Tibial artery (tissue), 4 donors: Measurements from ENCODE around the gene KLHL3.

ENCODE experiments used
- DNase-seq, 2 donors: peaks; one replicate each; pipeline ENCODE4 v3.0.0-alpha.2; 2019
- H3K27ac ChIP-seq, 2 donors: fragments of 200-600 bp; sonication (generic) in 1 of 2; 1 replicate in 1 of 2; 2 replicates in 1 of 2; pipeline ENCODE4 v1.5.1; 2018 to 2019; ENCODE audit warnings: mild to moderate bottlenecking in 1 of 2
- H3K27me3 ChIP-seq, 2 donors: fragments of 200-600 bp; sonication (generic) in 1 of 2; one replicate each; pipeline versions ENCODE4 v1.5.1 to v1.6.0; 2016 to 2019
- H3K36me3 ChIP-seq, 3 donors: fragments of 200-600 bp; sonication (generic) in 2 of 3; one replicate each; pipeline ENCODE4 v1.5.1; 2016 to 2019; ENCODE audit warnings: mild to moderate bottlenecking in 2 of 3
- H3K4me1 ChIP-seq, 4 donors: fragments of 200-600 bp; sonication (generic) in 2 of 4; 1 replicate in 3 of 4; 2 replicates in 1 of 4; pipeline ENCODE4 v1.5.1; 2016 to 2019
- H3K4me3 ChIP-seq, 2 donors: fragments of 200-600 bp; sonication (generic) in 1 of 2; 1 replicate in 1 of 2; 2 replicates in 1 of 2; pipeline ENCODE4 v1.5.1; 2018 to 2019; ENCODE audit warnings: mild to moderate bottlenecking in 2 of 2
- H3K9me3 ChIP-seq, 3 donors: fragments of 200-600 bp; sonication (generic) in 1 of 3; one replicate each; pipeline ENCODE4 v1.5.1; 2016 to 2019
- intact Hi-C: fragments of 100-400 bp; cut with DNase I; formaldehyde crosslinking; loops from one replicate; pipeline ENCODE4 v1.15.0; 2023; ENCODE audit warnings: low total_unique reads
- TF ChIP-seq, protein P1 (sequence below), 2 experiments: fragments of 200-600 bp in 1 of 2; fragments of 450-650 bp in 1 of 2; IDR thresholded peaks; one replicate each; pipeline ENCODE4 v1.5.1; 2017 to 2019; ENCODE audit warnings: antibody characterized with exemption in 2 of 2, mild to moderate bottlenecking in 1 of 2, moderate library complexity in 1 of 2

The KLHL3 gene

DNA sequence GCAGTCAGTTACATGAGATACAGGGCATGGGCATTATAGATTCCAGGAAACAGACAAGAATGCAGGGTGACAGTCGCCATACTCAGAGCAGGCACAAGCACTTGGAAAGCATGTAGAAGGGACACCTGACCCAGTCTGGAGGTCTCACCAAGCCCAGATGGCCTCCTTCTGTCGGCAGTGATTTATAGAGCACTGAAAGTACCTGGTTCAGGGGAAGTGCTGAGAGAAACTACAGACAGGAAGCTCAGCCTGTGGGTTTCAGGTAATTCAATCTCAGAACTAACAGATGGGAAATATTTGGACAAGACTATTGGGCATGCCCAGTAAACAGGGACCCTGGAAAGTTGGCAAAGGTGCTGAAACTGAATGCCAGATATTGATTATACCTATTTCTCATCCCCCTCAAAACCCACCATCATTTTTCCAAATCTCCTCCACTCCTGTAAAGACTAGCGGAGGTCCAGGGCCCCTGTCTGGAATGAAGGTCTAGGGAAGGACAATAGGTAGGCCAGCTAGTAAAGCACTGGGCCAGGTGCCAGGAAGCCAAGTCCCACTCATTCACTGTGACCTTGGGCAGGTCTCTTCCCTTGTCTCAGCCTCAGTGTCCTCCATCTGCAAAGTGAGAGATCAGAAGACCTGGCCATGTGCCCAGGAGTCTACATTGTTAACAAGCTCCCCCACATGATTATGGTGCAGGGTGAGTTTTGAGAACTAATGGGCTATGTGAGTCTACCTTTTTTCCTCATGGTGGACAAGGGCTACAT, 26.9 kb downstream of the KLHL3 start:
- H3K9me3 ChIP-seq = peaks cover 0 to 9% (median 0%) of the 10 kb centered on the region in 3 donors
- peaks cover 0 to 32% (median 5%) of the 10 kb centered on the region in 4 donors for H3K4me1 ChIP-seq
- no peaks in the 10 kb centered on the region for H3K36me3 ChIP-seq
- no peak overlapping the region for H3K4me3 ChIP-seq
- no peak for DNase-seq
- H3K27ac ChIP-seq = no peak overlapping the region
- H3K27me3 ChIP-seq = no peaks in the 10 kb centered on the region
- intact Hi-C loops = no loop called here
- TF ChIP-seq, protein P1, sequence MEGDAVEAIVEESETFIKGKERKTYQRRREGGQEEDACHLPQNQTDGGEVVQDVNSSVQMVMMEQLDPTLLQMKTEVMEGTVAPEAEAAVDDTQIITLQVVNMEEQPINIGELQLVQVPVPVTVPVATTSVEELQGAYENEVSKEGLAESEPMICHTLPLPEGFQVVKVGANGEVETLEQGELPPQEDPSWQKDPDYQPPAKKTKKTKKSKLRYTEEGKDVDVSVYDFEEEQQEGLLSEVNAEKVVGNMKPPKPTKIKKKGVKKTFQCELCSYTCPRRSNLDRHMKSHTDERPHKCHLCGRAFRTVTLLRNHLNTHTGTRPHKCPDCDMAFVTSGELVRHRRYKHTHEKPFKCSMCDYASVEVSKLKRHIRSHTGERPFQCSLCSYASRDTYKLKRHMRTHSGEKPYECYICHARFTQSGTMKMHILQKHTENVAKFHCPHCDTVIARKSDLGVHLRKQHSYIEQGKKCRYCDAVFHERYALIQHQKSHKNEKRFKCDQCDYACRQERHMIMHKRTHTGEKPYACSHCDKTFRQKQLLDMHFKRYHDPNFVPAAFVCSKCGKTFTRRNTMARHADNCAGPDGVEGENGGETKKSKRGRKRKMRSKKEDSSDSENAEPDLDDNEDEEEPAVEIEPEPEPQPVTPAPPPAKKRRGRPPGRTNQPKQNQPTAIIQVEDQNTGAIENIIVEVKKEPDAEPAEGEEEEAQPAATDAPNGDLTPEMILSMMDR (IDR thresholded peaks at IDR 0.05) = no peak

DNA sequence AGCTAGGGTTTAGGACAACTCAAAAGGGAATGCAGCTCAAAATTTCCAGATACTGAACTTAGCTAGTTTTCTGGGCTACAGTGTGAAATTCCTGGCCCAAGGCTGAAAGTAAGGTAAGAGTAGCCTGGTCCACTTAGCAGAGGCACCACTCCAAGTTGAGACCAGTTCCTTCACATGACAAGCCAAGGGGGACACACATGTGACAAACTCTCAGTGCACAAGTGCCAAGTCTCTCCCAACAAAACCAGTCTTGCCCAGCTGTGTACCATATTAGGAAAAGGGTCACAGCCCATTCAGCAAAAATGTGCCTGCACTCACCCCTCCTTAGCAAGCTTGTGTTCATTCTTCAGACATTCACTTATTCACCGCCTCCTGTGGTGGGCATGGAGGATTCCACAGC, 27.8 kb downstream of the KLHL3 start:
- H3K36me3 ChIP-seq = no peaks in the 10 kb centered on the region
- H3K4me1 ChIP-seq = peaks cover 0 to 32% (median 5%) of the 10 kb centered on the region in 4 donors
- TF ChIP-seq, protein P1 (IDR thresholded peaks at IDR 0.05) = no peak
- no peak for DNase-seq
- peaks cover 0 to 2% (median 0%) of the 10 kb centered on the region in 3 donors for H3K9me3 ChIP-seq
- intact Hi-C loops = no loop called here
- H3K27me3 ChIP-seq = no peaks in the 10 kb centered on the region
- no peak overlapping the region for H3K4me3 ChIP-seq
- H3K27ac ChIP-seq = no peak overlapping the region

DNA sequence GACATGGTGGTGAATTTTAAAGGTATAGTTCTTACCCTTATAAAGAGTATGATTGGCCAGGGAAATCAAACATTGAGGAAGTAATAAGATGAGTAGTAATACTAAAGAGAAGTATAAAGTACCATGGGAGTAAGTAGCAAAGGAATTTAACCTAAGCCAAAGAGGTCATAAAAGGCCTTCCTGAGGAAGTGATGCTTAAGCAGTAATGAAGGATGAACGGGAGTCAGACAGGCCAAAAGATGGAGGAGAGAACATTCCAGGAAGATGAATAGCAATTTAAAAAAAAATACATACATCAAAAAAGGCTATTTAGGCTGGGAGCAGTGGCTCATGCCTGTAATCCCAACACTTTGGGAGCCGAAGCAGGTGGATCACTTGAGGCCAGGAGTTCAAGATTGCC, 29.0 kb downstream of the KLHL3 start:
- H3K9me3 ChIP-seq = no peaks in the 10 kb centered on the region
- TF ChIP-seq, protein P1 (IDR thresholded peaks at IDR 0.05) = no peak
- peaks cover 0 to 32% (median 5%) of the 10 kb centered on the region in 4 donors for H3K4me1 ChIP-seq
- DNase-seq = no peak
- H3K27ac ChIP-seq = no peak overlapping the region
- no peak overlapping the region for H3K4me3 ChIP-seq
- H3K36me3 ChIP-seq = no peaks in the 10 kb centered on the region
- intact Hi-C loops = no loop called here
- H3K27me3 ChIP-seq = no peaks in the 10 kb centered on the region

DNA sequence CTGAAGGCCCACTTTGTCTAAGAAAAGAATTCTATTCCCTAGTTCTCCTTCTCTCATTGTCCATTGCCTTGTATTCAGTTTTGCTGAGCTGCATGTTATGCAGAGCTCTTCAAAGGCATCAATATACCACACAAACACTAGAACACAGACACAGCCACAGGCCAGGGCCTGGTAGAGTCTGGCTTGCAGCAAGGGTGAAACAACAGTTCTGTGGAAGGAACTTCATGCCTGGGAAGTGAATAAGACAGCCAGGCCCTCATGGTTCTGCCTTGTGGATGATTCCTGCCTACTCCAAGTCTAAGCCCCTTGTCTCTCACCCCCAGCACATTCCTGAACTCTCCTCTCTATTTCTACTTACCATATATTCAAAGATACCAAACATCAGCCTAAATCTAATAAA, 30.8 kb downstream of the KLHL3 start:
- intact Hi-C loops = no loop called here
- Histone ChIP-seq H3K4me3 (no peak overlapping the region), H3K27ac (no peak overlapping the region), H3K36me3 (no peaks in the 10 kb centered on the region), H3K9me3 (no peaks in the 10 kb centered on the region), H3K4me1 (peaks cover 0 to 22% (median 5%) of the 10 kb centered on the region in 4 donors), H3K27me3 (no peaks in the 10 kb centered on the region)
- no peak for DNase-seq
- TF ChIP-seq, protein P1 (IDR thresholded peaks at IDR 0.05) = no peak

DNA sequence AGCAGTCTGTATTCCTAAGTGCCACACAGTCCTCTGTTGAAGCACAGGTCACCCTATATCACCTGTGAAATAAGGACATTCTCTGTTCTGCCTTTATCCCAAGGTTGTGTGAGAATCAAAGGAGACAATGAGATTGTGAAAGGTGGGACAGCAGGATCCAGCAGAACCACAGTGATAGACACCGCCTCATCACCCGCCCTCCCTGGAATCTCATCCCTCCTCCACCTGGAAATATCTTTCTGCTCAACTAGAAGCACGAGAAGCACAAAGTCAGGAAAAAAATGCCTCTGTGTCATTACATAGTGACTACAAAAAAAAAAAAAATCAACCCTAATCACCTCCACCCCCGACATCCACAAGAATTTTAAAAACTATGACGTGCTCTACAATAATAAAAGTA, 32.3 kb downstream of the KLHL3 start:
- Histone ChIP-seq H3K9me3 (no peaks in the 10 kb centered on the region), H3K27ac (no peak overlapping the region), H3K27me3 (no peaks in the 10 kb centered on the region), H3K4me1 (peaks cover 0 to 17% (median 2%) of the 10 kb centered on the region in 4 donors), H3K36me3 (no peaks in the 10 kb centered on the region), H3K4me3 (no peak overlapping the region)
- TF ChIP-seq, protein P1 (IDR thresholded peaks at IDR 0.05) = no peak
- intact Hi-C loops = no loop called here
- no peak for DNase-seq
